GM18867 (cell line): Measurements from ENCODE around the gene RNU6-1.

Experiments
- ATAC-seq: cut with Tn5 transposase; IDR thresholded peaks from one replicate; pipeline ENCODE4 v1.9.1; 2021; ENCODE audit warnings: mild to moderate bottlenecking, moderate library complexity; ENCODE audit not compliant: unreplicated experiment

Gene RNU6-1

GRCh38 chr15:67822537-67823313 is 17.1 kb downstream of the RNU6-1 start:
- ATAC-seq, result no peak

- ATAC-seq, result no peak
Observed at GRCh38 chr15:67821784-67822440, 17.9 kb downstream of the RNU6-1 start.

DNA sequence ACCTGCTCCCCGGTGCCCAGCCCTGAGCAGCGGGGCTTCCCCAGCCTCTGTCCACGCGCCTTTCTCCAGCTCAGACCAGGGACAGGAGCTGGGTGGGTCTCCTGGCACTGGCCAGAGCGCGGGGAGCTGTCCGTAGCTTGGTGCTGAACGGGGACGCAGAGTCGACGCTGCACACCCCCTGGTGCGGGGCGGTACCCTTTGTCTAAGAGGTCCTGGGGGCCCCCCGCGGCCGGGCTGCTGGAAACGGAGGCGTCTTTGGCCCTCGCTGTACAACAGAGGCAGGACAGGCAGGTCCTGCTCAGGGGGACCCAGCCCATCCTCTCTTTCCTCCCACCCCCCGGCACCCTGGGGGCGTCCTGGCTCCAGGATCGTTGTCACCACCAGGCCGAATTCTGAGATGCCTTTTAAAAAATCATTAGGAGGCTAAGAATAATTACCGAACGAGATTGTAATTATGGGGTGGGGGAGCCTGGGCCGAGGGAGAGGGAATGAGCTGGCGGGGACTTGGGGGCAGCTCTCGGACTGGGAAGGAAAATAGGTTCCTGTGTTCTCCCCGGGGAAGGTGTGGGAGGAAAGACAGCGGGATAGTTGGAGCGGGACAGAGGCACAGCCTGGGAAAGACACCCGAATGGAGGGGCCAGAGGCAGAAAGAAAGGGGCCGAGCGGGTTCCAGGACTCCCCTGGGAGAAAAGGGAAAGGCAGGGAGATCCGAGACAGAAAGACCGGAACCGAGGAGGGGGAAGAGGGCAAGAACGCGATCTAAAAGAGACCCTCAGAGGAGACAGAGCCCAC is 18.7 kb downstream of the RNU6-1 start:
- no peak for ATAC-seq

DNA sequence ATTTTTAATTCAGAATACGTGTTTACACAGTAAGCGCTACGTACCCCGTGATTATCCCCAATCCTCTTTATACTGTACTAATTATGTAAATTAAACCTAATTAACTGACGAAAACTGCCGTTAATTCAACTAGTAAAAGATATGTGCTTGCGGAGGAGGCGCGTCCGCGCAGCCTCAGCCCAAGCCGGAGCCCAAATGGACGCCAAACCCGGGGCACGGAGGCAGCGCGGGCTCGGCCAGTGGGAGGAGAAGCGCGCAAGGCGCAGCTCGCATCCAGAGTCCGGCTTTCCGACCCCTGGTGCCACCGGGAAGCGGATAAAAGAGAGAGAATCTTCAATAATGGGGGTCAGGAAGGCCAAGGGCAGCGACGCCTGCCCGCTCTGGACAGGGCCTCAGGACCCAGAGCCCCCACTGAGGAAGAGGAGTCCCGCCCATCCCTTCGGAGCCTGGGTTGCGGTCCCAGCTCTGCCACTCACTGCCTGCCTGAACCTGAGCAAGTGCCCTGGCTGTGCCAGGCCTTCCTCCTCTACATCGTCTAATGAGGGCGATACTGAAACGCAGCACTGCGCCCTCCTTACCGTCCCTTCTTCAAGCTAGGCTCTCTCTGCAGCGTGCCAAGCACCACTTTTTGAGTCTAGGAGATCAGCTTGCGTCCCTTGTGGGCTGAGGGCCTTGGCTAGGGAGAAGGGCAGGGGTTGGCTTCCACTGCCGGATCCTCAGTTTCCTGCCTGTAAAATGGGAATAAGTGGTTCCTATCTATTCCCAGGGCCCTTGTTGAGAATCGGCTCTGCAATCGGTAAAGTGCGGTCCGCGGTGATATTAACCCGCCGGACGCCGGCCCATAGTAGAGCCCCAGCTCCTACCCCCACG is 19.5 kb downstream of the RNU6-1 start:
- no peak for ATAC-seq

GRCh38 chr15:67819636-67820035 is 20.2 kb downstream of the RNU6-1 start:
- ATAC-seq, result no peak

GRCh38 chr15:67818464-67818863 is 21.4 kb downstream of the RNU6-1 start:
- ATAC-seq, result no peak

DNA sequence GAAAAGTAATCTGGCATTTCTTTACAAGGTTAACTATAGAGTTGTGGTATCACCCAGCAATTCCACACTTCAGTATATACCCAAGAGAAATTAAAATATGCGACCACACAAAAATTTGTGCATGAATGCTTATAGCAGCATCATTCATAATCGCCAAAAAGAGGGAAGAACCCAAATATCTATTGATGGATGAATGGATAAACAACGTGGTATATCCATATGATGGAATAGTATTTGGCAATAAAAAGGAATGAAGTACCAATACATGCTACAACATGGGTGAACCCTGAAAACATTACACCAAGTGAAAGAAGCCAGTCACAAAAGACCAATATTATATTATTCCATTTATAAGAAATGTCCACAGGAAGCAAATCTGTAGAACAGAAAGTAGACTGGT is 23.2 kb downstream of the RNU6-1 start:
- no peak for ATAC-seq

GRCh38 chr15:67815036-67815592 is 24.7 kb downstream of the RNU6-1 start:
- no peak for ATAC-seq

GRCh38 chr15:67813104-67813634 is 26.7 kb downstream of the RNU6-1 start:
- ATAC-seq, result no peak

DNA sequence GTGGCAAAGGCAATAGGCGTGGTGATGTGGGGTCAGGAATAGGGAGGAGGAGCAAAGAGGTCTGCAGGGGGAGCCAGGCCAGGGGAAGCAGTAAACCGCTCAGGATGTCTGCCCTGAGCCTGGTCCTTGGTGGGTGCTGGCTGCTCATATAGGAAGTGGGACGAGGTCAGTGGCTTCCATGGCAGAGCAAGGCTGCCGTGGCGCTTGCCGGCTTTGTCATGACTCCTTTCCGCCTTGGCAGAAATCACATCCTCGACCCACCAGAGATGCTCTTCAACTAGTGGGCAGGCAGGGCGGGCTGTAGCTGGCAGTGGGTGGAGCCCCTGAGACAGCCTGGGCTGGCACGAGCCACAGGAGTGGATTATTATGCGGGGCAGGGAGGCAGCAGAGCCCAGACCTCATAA is 27.6 kb downstream of the RNU6-1 start:
- no peak for ATAC-seq

GRCh38 chr15:67809866-67810265 is 30.0 kb downstream of the RNU6-1 start:
- ATAC-seq, result no peak

DNA sequence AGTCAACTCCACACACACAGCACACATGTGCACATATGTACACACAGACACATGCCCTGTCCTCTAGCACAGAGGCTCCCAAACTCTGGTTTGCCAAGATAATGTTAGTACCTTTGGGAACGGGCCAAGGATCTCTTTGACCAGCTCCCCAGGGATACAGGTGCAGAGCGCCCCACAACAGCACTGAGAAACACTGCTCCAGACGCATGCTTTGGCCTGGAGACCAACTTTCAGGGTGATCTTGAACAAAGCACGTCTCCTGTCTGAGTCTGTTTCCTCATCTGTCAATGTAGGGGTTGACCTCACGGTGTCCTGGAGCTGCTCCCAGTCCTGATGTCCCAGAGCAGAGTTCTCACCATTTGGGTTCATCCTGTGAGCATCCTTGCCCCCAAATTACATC is 30.4 kb downstream of the RNU6-1 start:
- ATAC-seq, result no peak

DNA sequence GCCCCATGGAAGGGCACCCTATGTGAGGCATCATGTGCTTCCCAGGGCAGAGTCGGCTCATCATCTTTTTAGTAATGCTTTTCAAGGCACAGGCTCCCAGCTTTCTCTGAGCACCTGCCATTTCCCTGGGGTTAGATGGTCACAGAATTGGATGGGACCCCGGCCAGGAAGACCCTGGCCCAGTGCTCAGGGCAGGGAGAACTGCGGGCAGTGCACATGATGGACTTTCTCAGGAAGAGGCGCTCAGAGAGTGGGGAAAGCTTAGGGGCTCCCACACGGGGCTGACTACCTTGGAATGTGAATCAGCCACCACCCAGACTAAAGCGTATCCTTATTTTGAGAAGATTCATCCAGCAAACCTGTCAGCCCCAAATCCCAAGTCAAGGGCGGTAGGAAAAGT is 31.0 kb downstream of the RNU6-1 start:
- no peak for ATAC-seq

- ATAC-seq, result no peak
Observed at GRCh38 chr15:67807836-67808235, 32.0 kb downstream of the RNU6-1 start.

- ATAC-seq, result no peak
Observed at GRCh38 chr15:67807141-67807540, 32.7 kb downstream of the RNU6-1 start.

DNA sequence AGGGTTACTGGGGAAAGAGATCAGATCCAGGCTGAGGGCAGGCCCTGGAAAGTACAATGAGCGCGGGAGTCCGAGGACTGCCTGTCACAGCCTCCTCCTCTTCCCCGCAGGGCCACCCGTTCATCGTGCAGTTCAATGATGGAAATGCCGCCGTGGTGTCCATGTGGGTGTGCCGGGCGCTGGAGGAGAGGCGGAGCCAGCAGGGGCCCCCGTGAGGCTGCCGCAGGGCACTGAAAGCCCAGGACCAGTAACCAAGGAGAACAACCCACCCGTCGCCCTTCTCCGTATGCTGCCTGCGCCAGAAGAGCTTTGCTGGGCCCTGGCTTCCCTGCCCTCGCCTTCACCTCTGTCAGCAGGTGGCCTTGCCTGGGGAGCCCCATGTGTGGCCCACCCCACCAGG is 33.3 kb downstream of the RNU6-1 start:
- no peak for ATAC-seq

DNA sequence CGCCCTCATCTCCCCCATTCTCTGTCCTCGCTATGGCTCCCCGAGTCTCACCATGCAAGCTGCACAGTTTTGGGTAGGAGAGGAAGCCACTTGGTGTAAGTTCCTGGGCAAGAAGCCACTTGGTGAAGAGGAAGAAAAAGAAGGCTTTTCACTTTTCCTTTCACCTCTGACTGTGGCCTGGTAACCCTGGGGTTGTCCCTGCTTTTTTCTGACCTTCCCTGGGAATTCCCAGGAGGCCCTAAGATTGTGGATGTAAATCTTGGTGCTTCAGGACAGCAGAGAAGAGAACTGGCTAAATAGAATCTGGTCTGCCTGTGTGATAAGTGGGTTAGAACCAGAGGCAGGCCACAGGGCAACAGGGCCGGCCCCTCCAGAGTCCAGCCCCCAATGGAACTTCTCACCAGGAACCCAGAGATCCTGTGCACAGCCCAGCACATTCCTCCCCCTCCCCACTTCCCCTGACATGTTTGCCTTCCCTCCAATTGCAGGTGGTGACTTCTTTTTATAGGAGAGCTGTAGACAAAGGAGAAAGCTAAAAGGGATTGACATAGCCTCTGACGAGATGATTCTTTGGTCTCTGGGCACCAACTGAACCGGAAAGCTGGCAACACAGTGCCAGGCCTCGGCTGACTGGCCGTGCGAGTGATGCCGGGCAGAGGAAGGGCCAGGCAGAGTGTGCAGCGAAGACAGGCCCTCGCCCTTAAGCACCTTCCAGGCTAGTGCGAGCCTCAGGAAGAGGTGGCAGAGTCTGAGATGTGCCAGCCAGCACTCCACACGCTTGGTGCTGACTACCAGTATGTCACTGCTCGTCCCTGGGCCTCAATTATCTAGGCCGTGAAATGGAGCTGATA is 34.0 kb downstream of the RNU6-1 start:
- no peak for ATAC-seq

DNA sequence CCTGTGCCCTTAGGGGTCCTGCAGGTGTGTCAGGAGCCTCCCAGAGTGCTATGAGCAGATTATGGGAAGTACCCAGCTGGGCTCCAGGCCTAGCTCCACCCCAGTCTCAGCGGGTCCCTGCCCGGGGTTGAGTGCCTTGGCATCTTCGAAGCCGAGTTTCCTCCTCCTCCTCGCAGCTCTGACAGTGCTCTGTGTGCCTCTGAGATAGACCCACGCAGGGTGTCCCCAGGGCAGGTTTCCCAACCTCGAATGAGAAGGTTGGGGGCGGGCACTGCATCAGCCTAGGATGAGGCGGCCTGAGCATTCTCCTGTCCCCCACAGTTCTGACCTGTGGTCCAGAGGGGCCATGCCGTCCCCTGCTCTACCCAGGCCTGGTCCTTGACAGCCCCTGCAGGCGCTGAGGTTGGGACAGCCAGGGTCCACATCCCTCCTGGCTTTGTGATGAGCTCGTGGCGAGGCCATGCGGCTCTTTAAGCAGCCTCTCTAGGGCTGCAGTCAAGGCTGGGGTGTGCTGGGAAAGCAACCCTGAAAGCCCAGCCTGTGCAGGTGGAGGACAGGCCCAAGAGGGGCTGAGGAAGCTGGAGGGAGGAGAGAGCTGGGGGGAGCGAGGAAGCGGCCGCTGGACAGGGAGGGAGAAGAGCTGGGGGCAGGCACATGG is 34.7 kb downstream of the RNU6-1 start:
- no peak for ATAC-seq
